PC-9 (cell line): ENCODE results near the gene DLG1.

Source experiments
- EZH2 ChIP-seq: fragments of 200-600 bp; sonication (generic); IDR thresholded peaks from 2 replicates; pipeline ENCODE4 v1.8.0; 2017; ENCODE audit warnings: antibody characterized with exemption, low read depth
- TF ChIP-seq, protein P1 (sequence below): fragments of 200-600 bp; sonication (generic); conservative IDR thresholded peaks from 2 replicates; pipeline ENCODE4 v1.6.1; 2017; ENCODE audit warnings: mixed run types, antibody characterized with exemption, mild to moderate bottlenecking, moderate library complexity

DNA sequence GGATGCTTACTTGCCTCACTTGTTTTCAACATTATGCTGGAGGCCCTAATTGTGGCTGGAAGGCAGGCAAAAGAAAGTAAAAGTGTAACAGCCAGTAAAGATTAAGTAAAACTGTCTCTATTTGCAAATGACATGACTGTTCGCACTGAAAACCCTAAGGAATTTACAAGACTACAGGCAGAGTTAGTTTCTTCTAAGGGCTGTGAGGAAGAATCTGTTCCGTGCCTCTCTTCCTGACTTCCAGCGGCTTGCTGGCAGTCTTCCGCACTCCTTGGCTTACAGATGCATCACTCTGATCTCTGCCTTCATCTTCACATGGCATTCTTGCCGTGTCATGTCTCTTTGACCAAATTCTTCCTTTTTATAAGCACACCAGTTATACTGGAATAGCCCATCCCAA lies 86.1 kb downstream of the DLG1 start:
- TF ChIP-seq, protein P1, sequence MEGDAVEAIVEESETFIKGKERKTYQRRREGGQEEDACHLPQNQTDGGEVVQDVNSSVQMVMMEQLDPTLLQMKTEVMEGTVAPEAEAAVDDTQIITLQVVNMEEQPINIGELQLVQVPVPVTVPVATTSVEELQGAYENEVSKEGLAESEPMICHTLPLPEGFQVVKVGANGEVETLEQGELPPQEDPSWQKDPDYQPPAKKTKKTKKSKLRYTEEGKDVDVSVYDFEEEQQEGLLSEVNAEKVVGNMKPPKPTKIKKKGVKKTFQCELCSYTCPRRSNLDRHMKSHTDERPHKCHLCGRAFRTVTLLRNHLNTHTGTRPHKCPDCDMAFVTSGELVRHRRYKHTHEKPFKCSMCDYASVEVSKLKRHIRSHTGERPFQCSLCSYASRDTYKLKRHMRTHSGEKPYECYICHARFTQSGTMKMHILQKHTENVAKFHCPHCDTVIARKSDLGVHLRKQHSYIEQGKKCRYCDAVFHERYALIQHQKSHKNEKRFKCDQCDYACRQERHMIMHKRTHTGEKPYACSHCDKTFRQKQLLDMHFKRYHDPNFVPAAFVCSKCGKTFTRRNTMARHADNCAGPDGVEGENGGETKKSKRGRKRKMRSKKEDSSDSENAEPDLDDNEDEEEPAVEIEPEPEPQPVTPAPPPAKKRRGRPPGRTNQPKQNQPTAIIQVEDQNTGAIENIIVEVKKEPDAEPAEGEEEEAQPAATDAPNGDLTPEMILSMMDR, result no peak
- TF ChIP-seq EZH2, result no peak
